OCI-LY7 (cell line): ENCODE results near the gene ABCB9.

ENCODE experiments used
- CTCF ChIP-seq: fragments of 200-600 bp; sonication (generic); conservative IDR thresholded peaks from 2 replicates; pipeline ENCODE4 v1.5.1; 2014; ENCODE audit warnings: mild to moderate bottlenecking, antibody characterized with exemption, low read length, moderate library complexity, mixed read lengths
- EZH2phosphoT487 ChIP-seq: fragments of 200-600 bp; sonication (generic); IDR thresholded peaks from 2 replicates; pipeline ENCODE4 v1.6.1; 2018; ENCODE audit warnings: low read depth, borderline replicate concordance, mild to moderate bottlenecking, mixed run types, antibody characterized with exemption, low read length, moderate library complexity, mixed read lengths

- no peak for TF ChIP-seq CTCF
- TF ChIP-seq EZH2phosphoT487: no peak
These were observed 31.5 kb downstream of the ABCB9 start for GRCh38 chr12:122934722-122935121.
